Smooth muscle cell of the brain vasculature (primary cell): ENCODE measurements around the gene PRLR.
"Not testable (repeated sequence)": the region's sequence is repeated elsewhere in the genome, so short reads cannot be mapped to it uniquely, and the experiment has no call there.

ENCODE experiments used
- DNase-seq: peaks from one replicate; pipeline ENCODE4 v3.0.0-alpha.2; 2012; ENCODE audit warnings: low read depth, low spot score

The PRLR gene

GRCh38 chr5:35036536-35036935 is 193.8 kb downstream of the PRLR start:
- DNase-seq = no peak

GRCh38 chr5:35035929-35036328 is 194.4 kb downstream of the PRLR start:
- not testable (repeated sequence) for DNase-seq

GRCh38 chr5:35035271-35035670 is 195.0 kb downstream of the PRLR start:
- DNase-seq = no peak

GRCh38 chr5:35032356-35032755 is 197.9 kb downstream of the PRLR start:
- DNase-seq = no peak

GRCh38 chr5:35031276-35031675 is 199.0 kb downstream of the PRLR start:
- no peak for DNase-seq

- no peak for DNase-seq
Measured at GRCh38 chr5:35030426-35031100, 199.7 kb downstream of the PRLR start.

- DNase-seq = peak; percentile 15
Measured at GRCh38 chr5:35029333-35029732, 201.0 kb downstream of the PRLR start.

GRCh38 chr5:35026941-35027340 is 203.3 kb downstream of the PRLR start:
- DNase-seq = no peak

- no peak for DNase-seq
Measured at GRCh38 chr5:35026280-35026840, 203.9 kb downstream of the PRLR start.

GRCh38 chr5:35024911-35025510 is 205.3 kb downstream of the PRLR start:
- DNase-seq = no peak

- no peak for DNase-seq
Measured at GRCh38 chr5:35023391-35024178, 206.7 kb downstream of the PRLR start.

- DNase-seq = no peak
Measured at GRCh38 chr5:35016174-35017051, 213.9 kb downstream of the PRLR start.

- no peak for DNase-seq
Measured at GRCh38 chr5:35015063-35015462, 215.2 kb downstream of the PRLR start.

GRCh38 chr5:35012796-35013195 is 217.5 kb downstream of the PRLR start:
- DNase-seq = no peak

GRCh38 chr5:35012365-35012764 is 217.9 kb downstream of the PRLR start:
- no peak for DNase-seq

GRCh38 chr5:35010676-35011075 is 219.6 kb downstream of the PRLR start:
- no peak for DNase-seq

GRCh38 chr5:35009657-35010056 is 220.6 kb downstream of the PRLR start:
- no peak for DNase-seq

- no peak for DNase-seq
Measured at GRCh38 chr5:35009019-35009418, 221.3 kb downstream of the PRLR start.

- no peak for DNase-seq
Measured at GRCh38 chr5:35004771-35005170, 225.5 kb downstream of the PRLR start.

- no peak for DNase-seq
Measured at GRCh38 chr5:35004200-35004599, 226.1 kb downstream of the PRLR start.
